ENCODE measurements around the gene CCR3. TPM values are rescaled to one million over a fixed set of nuclear protein-coding genes. Genes with fewer than 3 reads are reported as not detected.

The CCR3 gene
- polyA plus RNA-seq, 3 donors: 0.09 TPM; not detected in 2

Other genes with a start within 250 kb of the CCR3 start
- 10 to 100 TPM; 17.6 to 18.8 (median 18.2) TPM for gene FYCO1, start 246.6 kb upstream of the CCR3 start, polyA plus RNA-seq (ENCODE audit: insufficient read length in 3 of 3)
- gene XCR1, start 215.0 kb upstream of the CCR3 start, polyA plus RNA-seq (ENCODE audit: insufficient read length in 3 of 3): under 1 TPM in 2 of 3 donors, not detected in 1; 0.17 to 0.20 TPM
- 1 to 10 TPM; 1.9 to 2.5 (median 2.5) TPM for gene CCR1, start 34.1 kb upstream of the CCR3 start, polyA plus RNA-seq (ENCODE audit: insufficient read length in 3 of 3)
- 1 to 10 TPM in 2 of 3 donors, under 1 TPM in 1; 0.73 to 1.9 (median 1.1) TPM for gene CCR2, start 111.7 kb downstream of the CCR3 start, polyA plus RNA-seq (ENCODE audit: insufficient read length in 3 of 3)
- under 1 TPM; 0.23 to 0.32 (median 0.32) TPM for gene CCR5, start 128.5 kb downstream of the CCR3 start, polyA plus RNA-seq (ENCODE audit: insufficient read length in 3 of 3)
- 1 to 10 TPM in 2 of 3 donors, under 1 TPM in 1; 0.91 to 1.0 (median 1.0) TPM for gene CCRL2, start 164.8 kb downstream of the CCR3 start, polyA plus RNA-seq (ENCODE audit: insufficient read length in 3 of 3)
- gene LTF, start 222.4 kb downstream of the CCR3 start, polyA plus RNA-seq (ENCODE audit: insufficient read length in 3 of 3): 1 to 10 TPM; 2.9 to 3.4 (median 3.3) TPM